Glutamatergic neuron (in vitro differentiated cells): ENCODE results near the gene CLDND2. TPM values are rescaled to one million over a fixed set of nuclear protein-coding genes. Genes with fewer than 3 reads are reported as not detected.
A peak's percentile ranks its signal among the peaks of the same experiment; 100 is the strongest.

ENCODE experiments used
- DNase-seq: peaks from one replicate; pipeline ENCODE4 v3.0.0; 2022
- H3K27ac Mint-ChIP-seq: one replicate; pipeline ENCODE4 v1.8.0; 2020; ENCODE audit warnings: mild to moderate bottlenecking, mixed read lengths, inconsistent platforms; ENCODE audit not compliant: unreplicated experiment
- H3K27me3 Mint-ChIP-seq: one replicate; pipeline ENCODE4 v1.8.0; 2020; ENCODE audit warnings: mild to moderate bottlenecking, moderate library complexity, mixed read lengths, inconsistent platforms; ENCODE audit not compliant: unreplicated experiment
- H3K36me3 Mint-ChIP-seq: one replicate; pipeline ENCODE4 v1.8.0; 2020; ENCODE audit warnings: mild to moderate bottlenecking, mixed read lengths, inconsistent platforms; ENCODE audit not compliant: unreplicated experiment
- H3K4me1 Mint-ChIP-seq: one replicate; pipeline ENCODE4 v1.8.0; 2020; ENCODE audit warnings: mild to moderate bottlenecking, low read depth, mixed read lengths, inconsistent platforms; ENCODE audit not compliant: unreplicated experiment
- H3K4me3 Mint-ChIP-seq: one replicate; pipeline ENCODE4 v1.8.0; 2020; ENCODE audit warnings: mild to moderate bottlenecking, mixed read lengths, inconsistent platforms; ENCODE audit not compliant: unreplicated experiment
- H3K9me3 Mint-ChIP-seq: one replicate; pipeline ENCODE4 v1.8.0; 2020; ENCODE audit warnings: mild to moderate bottlenecking, moderate library complexity, mixed read lengths, inconsistent platforms; ENCODE audit not compliant: unreplicated experiment
- CTCF ChIP-seq: fragments of 200-600 bp; sonication (generic); IDR thresholded peaks from one replicate; pipeline ENCODE4 v1.5.0; 2021; ENCODE audit not compliant: partially characterized antibody, unreplicated experiment
- total RNA-seq: library from RNA; stranded (reverse); fragmentation: NEBNext Ultra II Directional; extraction: Animal tissue kit (Norgen Biotek cat#: 25700); gene quantifications from one replicate; pipeline ENCODE4 v1.2.1, GENCODE V29; 2021; ENCODE audit not compliant: unreplicated experiment

Gene CLDND2
- total RNA-seq, 1 donor from 2014 or later = not detected

- DNase-seq = no peak
- H3K27ac Mint-ChIP-seq = no peak overlapping the region
- no peak for TF ChIP-seq CTCF
- no peaks in the 10 kb centered on the region for H3K36me3 Mint-ChIP-seq
- H3K4me1 Mint-ChIP-seq = peaks cover 2% of the 10 kb centered on the region
- H3K27me3 Mint-ChIP-seq = peaks cover 3% of the 10 kb centered on the region
- H3K4me3 Mint-ChIP-seq = no peak overlapping the region
- H3K9me3 Mint-ChIP-seq = peaks cover 9% of the 10 kb centered on the region
Observed at GRCh38 chr19:51361239-51361638, 7.6 kb downstream of the CLDND2 start.

- H3K27me3 Mint-ChIP-seq = no peaks in the 10 kb centered on the region
- H3K9me3 Mint-ChIP-seq = peaks cover 11% of the 10 kb centered on the region
- H3K4me1 Mint-ChIP-seq = peaks cover 3% of the 10 kb centered on the region
- no peak overlapping the region for H3K4me3 Mint-ChIP-seq
- H3K36me3 Mint-ChIP-seq = no peaks in the 10 kb centered on the region
- no peak for TF ChIP-seq CTCF
- DNase-seq = no peak
- no peak overlapping the region for H3K27ac Mint-ChIP-seq
Observed at GRCh38 chr19:51359294-51359693, 9.5 kb downstream of the CLDND2 start.

- Mint-ChIP-seq H3K4me3 (no peak overlapping the region), H3K36me3 (no peaks in the 10 kb centered on the region), H3K27me3 (peaks cover 1% of the 10 kb centered on the region), H3K27ac (no peak overlapping the region), H3K4me1 (peaks cover 5% of the 10 kb centered on the region), H3K9me3 (peaks cover 12% of the 10 kb centered on the region)
- no peak for DNase-seq
- no peak for TF ChIP-seq CTCF
Observed at GRCh38 chr19:51357952-51358351, 10.9 kb downstream of the CLDND2 start.

GRCh38 chr19:51356159-51356801 lies 12.5 kb downstream of the CLDND2 start:
- Mint-ChIP-seq H3K4me3 (peak overlapping the region; percentile 42), H3K4me1 (peaks cover 5% of the 10 kb centered on the region)

More at GRCh38 chr19:51356159-51356801, 12.5 kb downstream of the CLDND2 start:
- no peak for DNase-seq
- Mint-ChIP-seq H3K36me3 (peaks cover 11% of the 10 kb centered on the region), H3K27me3 (peaks cover 3% of the 10 kb centered on the region), H3K27ac (no peak overlapping the region), H3K9me3 (peaks cover 15% of the 10 kb centered on the region)
- no peak for TF ChIP-seq CTCF
